ENCODE measurements around the gene OR1J1.

DNA sequence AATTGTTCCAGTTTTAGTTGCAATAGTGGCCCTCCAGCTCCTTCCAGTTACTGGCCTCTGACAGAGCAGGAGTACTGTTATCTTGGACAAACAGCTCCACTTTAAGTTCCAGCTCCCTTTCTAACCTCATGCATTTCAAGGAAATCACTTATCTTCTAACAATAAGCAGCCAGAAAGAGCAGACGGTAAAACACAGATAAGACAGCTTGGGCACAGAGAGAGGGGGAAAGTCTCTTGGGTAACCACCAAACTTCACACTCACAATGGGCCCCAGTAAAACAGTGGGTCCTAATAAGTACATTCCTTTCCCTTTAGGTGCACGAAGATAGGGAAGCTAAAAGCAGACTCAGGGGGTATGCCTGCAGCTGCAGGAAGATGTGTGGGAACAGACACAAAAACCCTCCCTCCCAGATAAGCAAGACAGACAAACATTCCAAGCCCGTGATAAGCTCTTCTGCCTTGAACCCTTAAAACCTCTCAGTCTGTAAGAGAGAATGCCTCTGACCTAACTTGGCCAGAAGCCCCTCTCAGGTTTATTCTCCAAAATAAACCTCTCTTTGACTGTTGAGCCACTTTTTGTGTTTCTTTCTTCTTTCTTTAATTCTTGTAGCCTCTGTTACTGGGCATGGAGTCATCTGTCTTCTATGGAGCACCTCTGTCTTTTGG lies 30.8 kb downstream of the OR1J1 start:
- TF ChIP-seq, protein P1, sequence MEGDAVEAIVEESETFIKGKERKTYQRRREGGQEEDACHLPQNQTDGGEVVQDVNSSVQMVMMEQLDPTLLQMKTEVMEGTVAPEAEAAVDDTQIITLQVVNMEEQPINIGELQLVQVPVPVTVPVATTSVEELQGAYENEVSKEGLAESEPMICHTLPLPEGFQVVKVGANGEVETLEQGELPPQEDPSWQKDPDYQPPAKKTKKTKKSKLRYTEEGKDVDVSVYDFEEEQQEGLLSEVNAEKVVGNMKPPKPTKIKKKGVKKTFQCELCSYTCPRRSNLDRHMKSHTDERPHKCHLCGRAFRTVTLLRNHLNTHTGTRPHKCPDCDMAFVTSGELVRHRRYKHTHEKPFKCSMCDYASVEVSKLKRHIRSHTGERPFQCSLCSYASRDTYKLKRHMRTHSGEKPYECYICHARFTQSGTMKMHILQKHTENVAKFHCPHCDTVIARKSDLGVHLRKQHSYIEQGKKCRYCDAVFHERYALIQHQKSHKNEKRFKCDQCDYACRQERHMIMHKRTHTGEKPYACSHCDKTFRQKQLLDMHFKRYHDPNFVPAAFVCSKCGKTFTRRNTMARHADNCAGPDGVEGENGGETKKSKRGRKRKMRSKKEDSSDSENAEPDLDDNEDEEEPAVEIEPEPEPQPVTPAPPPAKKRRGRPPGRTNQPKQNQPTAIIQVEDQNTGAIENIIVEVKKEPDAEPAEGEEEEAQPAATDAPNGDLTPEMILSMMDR (IDR thresholded peaks at IDR 0.05), result no peak
- no peak for TF ChIP-seq POLR2A (IDR thresholded peaks at IDR 0.05)
